OCI-LY7 (cell line): ENCODE measurements around the gene GPR15. TPM values are rescaled to one million over a fixed set of nuclear protein-coding genes. Genes with fewer than 3 reads are reported as not detected.

ENCODE experiments used
- BruUV-seq: library from RNA; stranded (reverse); fragments of 400-500 nt; replicated peaks from 2 replicates; lab custom pipeline; 2021; lab: Mats Ljungman, UMichigan
- CTCF ChIA-PET: fragments of 300-600 bp; sonication (Branson Sonifier 250); formaldehyde crosslinking; loops from one replicate; lab custom pipeline; 2022; ENCODE audit warnings: antibody characterized with exemption; ENCODE audit not compliant: unreplicated experiment; lab: Charles Lee
- POLR2A ChIA-PET: fragments of 300-600 bp; sonication (Branson Sonifier 250); formaldehyde crosslinking; loops from one replicate; lab custom pipeline; 2022; ENCODE audit warnings: antibody characterized with exemption; lab: Charles Lee
- DNase-seq: peaks from one replicate; pipeline ENCODE4 v3.0.0-alpha.2; 2015; ENCODE audit warnings: low spot score
- H2AFZ ChIP-seq: fragments of 200-600 bp; sonication (generic), shearing (Covaris generic); 2 replicates; pipeline ENCODE4 v1.6.1; 2014; ENCODE audit warnings: mild to moderate bottlenecking, antibody characterized with exemption, low read length, moderate library complexity
- H3K27ac ChIP-seq: fragments of 200-600 bp; sonication (generic); 2 replicates; pipeline ENCODE4 v1.5.1; 2014; ENCODE audit warnings: mixed run types, low read depth, mild to moderate bottlenecking, moderate library complexity, low read length, inconsistent platforms; ENCODE audit not compliant: poor library complexity, severe bottlenecking
- H3K36me3 ChIP-seq: fragments of 200-600 bp; sonication (generic); 2 replicates; pipeline ENCODE4 v1.6.1; 2014; ENCODE audit warnings: mild to moderate bottlenecking, antibody characterized with exemption, low read length, moderate library complexity, mixed read lengths; ENCODE audit not compliant: insufficient read depth
- H3K4me1 ChIP-seq: fragments of 200-600 bp; sonication (generic); 2 replicates; pipeline ENCODE4 v1.5.1; 2014; ENCODE audit warnings: mild to moderate bottlenecking, low read length; ENCODE audit not compliant: insufficient read depth, poor library complexity, severe bottlenecking
- H3K4me2 ChIP-seq: fragments of 200-600 bp; sonication (generic); 2 replicates; pipeline ENCODE4 v1.6.1; 2014; ENCODE audit warnings: mild to moderate bottlenecking, low read length
- H3K4me3 ChIP-seq: fragments of 200-600 bp; sonication (generic); 2 replicates; pipeline ENCODE4 v1.5.1; 2014; ENCODE audit warnings: mild to moderate bottlenecking, low read depth, low read length; ENCODE audit not compliant: poor library complexity, severe bottlenecking
- H3K79me2 ChIP-seq: fragments of 200-600 bp; sonication (generic); 2 replicates; pipeline ENCODE4 v1.6.1; 2016; ENCODE audit warnings: low read depth, mild to moderate bottlenecking, low read length, moderate library complexity, mixed read lengths; ENCODE audit not compliant: insufficient read depth
- H3K9me2 ChIP-seq: fragments of 200-600 bp; sonication (generic); 2 replicates; pipeline ENCODE4 v1.6.1; 2016; ENCODE audit warnings: mild to moderate bottlenecking, low read length, mixed read lengths; ENCODE audit not compliant: insufficient read depth
- H3K9me3 ChIP-seq: fragments of 200-600 bp; sonication (generic); 2 replicates; pipeline ENCODE4 v1.6.1; 2014; ENCODE audit warnings: mild to moderate bottlenecking, mixed run types, low read length, mixed read lengths
- H4K20me1 ChIP-seq: fragments of 200-600 bp; sonication (generic); 2 replicates; pipeline ENCODE4 v1.6.1; 2014; ENCODE audit warnings: mild to moderate bottlenecking, antibody characterized with exemption, low read length, moderate library complexity, mixed read lengths; ENCODE audit not compliant: insufficient read depth
- EZH2phosphoT487 ChIP-seq: fragments of 200-600 bp; sonication (generic); IDR thresholded peaks from 2 replicates; pipeline ENCODE4 v1.6.1; 2018; ENCODE audit warnings: low read depth, borderline replicate concordance, mild to moderate bottlenecking, mixed run types, antibody characterized with exemption, low read length, moderate library complexity, mixed read lengths
- intact Hi-C: fragments of 100-400 bp; cut with micrococcal nuclease; formaldehyde crosslinking; loops from one replicate; pipeline ENCODE4 v1.10.0; 2022; ENCODE audit not compliant: unreplicated experiment
- total RNA-seq, 2 experiments: library from RNA; depleted of rRNA in 1 of 2; stranded (reverse); fragments of >200 nt in 1 of 2; shearing (Covaris generic) in 1 of 2; gene quantifications; 2 replicates each; pipeline ENCODE4 v1.2.3, GENCODE V29; 2014 to 2022
- TF ChIP-seq, protein P1 (sequence below): fragments of 200-600 bp; sonication (generic); conservative IDR thresholded peaks from 2 replicates; pipeline ENCODE4 v1.5.1; 2014; ENCODE audit warnings: mild to moderate bottlenecking, antibody characterized with exemption, low read length, moderate library complexity, mixed read lengths

GPR15 gene
- total RNA-seq, 2 experiments from 2014 or later: 29.8 to 32.0 TPM

DNA sequence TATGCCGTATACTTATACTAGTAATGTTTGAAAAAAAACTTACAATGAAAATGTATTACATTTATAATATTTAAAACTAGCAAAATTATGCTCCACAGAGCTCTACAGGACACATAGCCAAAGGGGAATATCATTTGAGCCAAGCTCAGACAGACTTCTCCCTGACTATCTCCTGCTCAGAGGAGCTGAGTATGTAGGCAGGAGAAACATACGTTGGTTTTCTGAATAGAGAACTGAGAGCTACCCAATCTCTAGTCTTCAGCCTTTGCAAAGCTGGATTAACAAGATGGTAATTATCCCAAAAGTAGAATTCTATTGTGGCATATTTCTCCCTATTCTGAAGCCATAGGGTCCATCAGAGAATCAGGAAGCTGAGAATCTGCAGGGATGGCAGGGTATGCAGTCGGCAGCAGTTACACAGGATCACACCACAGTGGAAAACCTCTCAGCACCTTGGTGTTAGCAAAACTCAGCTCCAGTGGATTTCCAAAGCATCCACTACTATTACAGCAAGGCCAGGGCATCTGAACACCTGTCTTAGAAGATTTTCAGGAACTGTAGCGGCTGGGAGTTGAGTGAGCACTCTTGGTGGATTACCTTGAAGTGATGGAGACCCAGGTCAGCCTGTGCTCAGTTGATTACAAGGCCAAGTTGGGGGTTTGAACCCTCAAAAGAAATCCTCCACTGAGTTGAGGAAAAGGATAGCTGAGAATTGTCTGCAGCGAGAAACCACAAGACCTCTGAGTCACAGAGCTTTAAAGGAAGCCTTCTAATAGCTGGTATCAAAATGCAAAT, 30.1 kb downstream of the GPR15 start:
- Histone ChIP-seq H3K9me2 (no peaks in the 10 kb centered on the region), H4K20me1 (no peaks in the 10 kb centered on the region), H3K4me1 (peaks cover 72% of the 10 kb centered on the region), H3K36me3 (no peaks in the 10 kb centered on the region), H3K4me3 (peak overlapping the region; percentile 24), H3K9me3 (no peaks in the 10 kb centered on the region), H3K27ac (peak overlapping the region; percentile 86), H2AFZ (peak overlapping the region; percentile 69), H3K79me2 (no peaks in the 10 kb centered on the region), H3K4me2 (peak overlapping the region; percentile 61)
- TF ChIP-seq EZH2phosphoT487: no peak
- TF ChIP-seq, protein P1, sequence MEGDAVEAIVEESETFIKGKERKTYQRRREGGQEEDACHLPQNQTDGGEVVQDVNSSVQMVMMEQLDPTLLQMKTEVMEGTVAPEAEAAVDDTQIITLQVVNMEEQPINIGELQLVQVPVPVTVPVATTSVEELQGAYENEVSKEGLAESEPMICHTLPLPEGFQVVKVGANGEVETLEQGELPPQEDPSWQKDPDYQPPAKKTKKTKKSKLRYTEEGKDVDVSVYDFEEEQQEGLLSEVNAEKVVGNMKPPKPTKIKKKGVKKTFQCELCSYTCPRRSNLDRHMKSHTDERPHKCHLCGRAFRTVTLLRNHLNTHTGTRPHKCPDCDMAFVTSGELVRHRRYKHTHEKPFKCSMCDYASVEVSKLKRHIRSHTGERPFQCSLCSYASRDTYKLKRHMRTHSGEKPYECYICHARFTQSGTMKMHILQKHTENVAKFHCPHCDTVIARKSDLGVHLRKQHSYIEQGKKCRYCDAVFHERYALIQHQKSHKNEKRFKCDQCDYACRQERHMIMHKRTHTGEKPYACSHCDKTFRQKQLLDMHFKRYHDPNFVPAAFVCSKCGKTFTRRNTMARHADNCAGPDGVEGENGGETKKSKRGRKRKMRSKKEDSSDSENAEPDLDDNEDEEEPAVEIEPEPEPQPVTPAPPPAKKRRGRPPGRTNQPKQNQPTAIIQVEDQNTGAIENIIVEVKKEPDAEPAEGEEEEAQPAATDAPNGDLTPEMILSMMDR: no peak
- BruUV-seq: TSS peak; percentile 69
- DNase-seq: no peak
- POLR2A ChIA-PET: interaction anchor here (0.7 to 19.7 kb wide), 11 partner anchors 9 to 554 kb away, joined by 3 to 296 read pairs (median 7); partner anchors contain the start of genes CLDND1 and GPR15
- CTCF ChIA-PET: interaction anchor here (0.6 to 1.5 kb wide), 4 partner anchors 8 to 29 kb away, joined by 3 to 4 read pairs (median 3); no protein-coding TSS in a partner anchor
- intact Hi-C loops: loop anchor here (2.0 to 5.0 kb wide), 3 partner anchors 21 to 450 kb away; partner anchors contain the start of gene CLDND1

DNA sequence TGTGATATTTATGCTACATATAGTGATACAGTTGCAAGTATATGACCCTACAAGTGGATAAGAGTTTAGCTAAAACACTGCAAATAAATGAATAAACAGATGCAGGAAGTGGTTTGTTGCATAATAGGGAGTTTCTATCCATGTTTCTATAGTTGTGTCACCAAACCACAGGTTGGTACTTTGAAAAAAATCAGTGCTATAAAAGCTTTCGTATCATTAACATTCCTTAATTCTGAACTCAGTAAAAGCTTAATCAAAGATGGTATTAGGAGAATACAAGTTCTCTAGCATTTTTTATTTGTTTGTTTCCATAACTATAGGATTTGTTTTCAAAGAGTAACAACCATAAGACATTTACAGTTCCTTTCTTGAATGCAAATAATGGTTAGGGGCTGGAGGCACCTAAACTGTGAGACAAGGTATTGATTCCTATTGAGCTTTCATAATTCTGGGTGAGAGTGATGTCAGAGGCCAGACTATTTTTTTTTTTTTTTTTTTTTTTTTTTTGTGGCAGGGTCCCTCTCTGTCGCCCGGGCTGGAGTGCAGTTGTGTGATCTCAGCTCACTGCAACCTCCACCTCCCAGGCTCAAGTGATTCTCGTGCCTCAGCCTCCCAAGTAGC, 32.0 kb downstream of the GPR15 start:
- Histone ChIP-seq H3K4me2 (peak overlapping the region; percentile 61), H3K9me2 (no peaks in the 10 kb centered on the region), H3K79me2 (no peaks in the 10 kb centered on the region), H2AFZ (peak overlapping the region; percentile 69; the same call in 1 of the 2 replicates), H3K4me3 (peak overlapping the region; percentile 36), H3K9me3 (no peaks in the 10 kb centered on the region), H3K36me3 (no peaks in the 10 kb centered on the region), H3K27ac (peak overlapping the region; percentile 86), H4K20me1 (no peaks in the 10 kb centered on the region), H3K4me1 (peaks cover 64% of the 10 kb centered on the region)
- ChIA-PET POLR2A (interaction anchor here (0.6 to 19.7 kb wide), 23 partner anchors 8 to 1052 kb away, joined by 3 to 296 read pairs (median 5); partner anchors contain the start of genes CLDND1 and GPR15), CTCF (interaction anchor here (1.0 to 2.3 kb wide), 4 partner anchors 17 to 41 kb away, joined by 3 to 9 read pairs (median 3); no protein-coding TSS in a partner anchor)
- intact Hi-C loops: loop anchor here (1.0 to 5.0 kb wide), 4 partner anchors 23 to 449 kb away; partner anchors contain the start of gene CLDND1
- no peak for TF ChIP-seq EZH2phosphoT487
- TF ChIP-seq, protein P1: no peak
- DNase-seq: peak; percentile 50
- no TSS peak for BruUV-seq
